Measurements from ENCODE around the gene KCNH1. TPM values are rescaled to one million over a fixed set of nuclear protein-coding genes. Genes with fewer than 3 reads are reported as not detected.
"Not testable (repeated sequence)": the region's sequence is repeated elsewhere in the genome, so short reads cannot be mapped to it uniquely, and the experiment has no call there.

KCNH1 gene
- total RNA-seq, 2 donors from 2014 or later, result 0.21 TPM; not detected in 1

DNA sequence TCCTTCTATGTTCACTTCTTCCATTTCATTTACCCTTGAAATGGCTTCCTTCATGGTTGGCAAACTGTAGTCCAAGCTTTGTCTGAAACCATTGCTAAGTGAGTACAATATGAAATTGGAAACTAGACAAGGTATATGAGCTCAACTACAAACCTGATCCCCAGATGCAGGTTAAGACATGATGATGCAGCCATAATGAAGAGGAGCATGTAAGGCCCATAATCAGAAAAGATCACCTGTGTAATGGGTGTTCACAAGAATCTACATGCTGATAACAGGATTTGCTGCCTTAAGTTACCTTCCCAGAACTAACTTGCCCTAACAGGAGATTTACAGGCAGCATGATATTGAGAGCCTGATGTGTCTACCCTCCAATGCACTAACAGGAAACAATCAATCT is 153.9 kb downstream of the KCNH1 start:
- no peak for ATAC-seq (ENCODE audit: insufficient number of reproducible peaks, low FRiP score, low read depth)
- no peaks in the 10 kb centered on the region for H3K36me3 ChIP-seq
- TF ChIP-seq, protein P1, sequence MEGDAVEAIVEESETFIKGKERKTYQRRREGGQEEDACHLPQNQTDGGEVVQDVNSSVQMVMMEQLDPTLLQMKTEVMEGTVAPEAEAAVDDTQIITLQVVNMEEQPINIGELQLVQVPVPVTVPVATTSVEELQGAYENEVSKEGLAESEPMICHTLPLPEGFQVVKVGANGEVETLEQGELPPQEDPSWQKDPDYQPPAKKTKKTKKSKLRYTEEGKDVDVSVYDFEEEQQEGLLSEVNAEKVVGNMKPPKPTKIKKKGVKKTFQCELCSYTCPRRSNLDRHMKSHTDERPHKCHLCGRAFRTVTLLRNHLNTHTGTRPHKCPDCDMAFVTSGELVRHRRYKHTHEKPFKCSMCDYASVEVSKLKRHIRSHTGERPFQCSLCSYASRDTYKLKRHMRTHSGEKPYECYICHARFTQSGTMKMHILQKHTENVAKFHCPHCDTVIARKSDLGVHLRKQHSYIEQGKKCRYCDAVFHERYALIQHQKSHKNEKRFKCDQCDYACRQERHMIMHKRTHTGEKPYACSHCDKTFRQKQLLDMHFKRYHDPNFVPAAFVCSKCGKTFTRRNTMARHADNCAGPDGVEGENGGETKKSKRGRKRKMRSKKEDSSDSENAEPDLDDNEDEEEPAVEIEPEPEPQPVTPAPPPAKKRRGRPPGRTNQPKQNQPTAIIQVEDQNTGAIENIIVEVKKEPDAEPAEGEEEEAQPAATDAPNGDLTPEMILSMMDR (IDR thresholded peaks at IDR 0.05), result no peak
- no peaks in the 10 kb centered on the region for H3K4me1 ChIP-seq (ENCODE audit: control insufficient read depth in 1 of 2, low read depth in 2 of 2)
- H3K9me3 ChIP-seq, result no peaks in the 10 kb centered on the region
- H3K27me3 ChIP-seq (replicated peaks; ENCODE audit: insufficient read depth), result no peaks in the 10 kb centered on the region
- no peak for DNase-seq (ENCODE audit: low spot score)
- no peak overlapping the region for H3K4me3 ChIP-seq
- H3K27ac ChIP-seq, result no peak overlapping the region

DNA sequence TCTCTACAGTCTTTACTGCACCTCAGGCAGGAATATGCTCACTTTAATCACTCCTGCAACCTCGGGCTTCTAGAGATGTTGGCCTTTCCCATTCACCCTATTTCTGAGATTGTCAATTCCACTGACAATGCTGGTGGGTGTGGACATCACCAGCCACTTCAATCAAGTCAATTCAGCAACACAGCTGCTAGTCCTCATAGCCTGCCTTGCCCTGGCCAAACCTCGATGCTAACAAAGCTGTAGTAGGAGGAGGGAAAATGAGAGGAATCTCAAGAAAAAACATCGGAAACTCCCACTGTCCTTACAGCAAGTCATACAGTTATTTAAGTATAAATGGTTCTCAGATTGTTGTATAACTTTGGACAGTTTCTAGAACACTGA is 155.0 kb downstream of the KCNH1 start:
- no peak overlapping the region for H3K27ac ChIP-seq
- no peaks in the 10 kb centered on the region for H3K4me1 ChIP-seq (ENCODE audit: control insufficient read depth in 1 of 2, low read depth in 2 of 2)
- no peak for ATAC-seq (ENCODE audit: insufficient number of reproducible peaks, low FRiP score, low read depth)
- H3K27me3 ChIP-seq (replicated peaks; ENCODE audit: insufficient read depth), result no peaks in the 10 kb centered on the region
- no peaks in the 10 kb centered on the region for H3K36me3 ChIP-seq
- TF ChIP-seq, protein P1 (IDR thresholded peaks at IDR 0.05), result no peak
- no peak overlapping the region for H3K4me3 ChIP-seq
- H3K9me3 ChIP-seq, result no peaks in the 10 kb centered on the region
- no peak for DNase-seq (ENCODE audit: low spot score)

DNA sequence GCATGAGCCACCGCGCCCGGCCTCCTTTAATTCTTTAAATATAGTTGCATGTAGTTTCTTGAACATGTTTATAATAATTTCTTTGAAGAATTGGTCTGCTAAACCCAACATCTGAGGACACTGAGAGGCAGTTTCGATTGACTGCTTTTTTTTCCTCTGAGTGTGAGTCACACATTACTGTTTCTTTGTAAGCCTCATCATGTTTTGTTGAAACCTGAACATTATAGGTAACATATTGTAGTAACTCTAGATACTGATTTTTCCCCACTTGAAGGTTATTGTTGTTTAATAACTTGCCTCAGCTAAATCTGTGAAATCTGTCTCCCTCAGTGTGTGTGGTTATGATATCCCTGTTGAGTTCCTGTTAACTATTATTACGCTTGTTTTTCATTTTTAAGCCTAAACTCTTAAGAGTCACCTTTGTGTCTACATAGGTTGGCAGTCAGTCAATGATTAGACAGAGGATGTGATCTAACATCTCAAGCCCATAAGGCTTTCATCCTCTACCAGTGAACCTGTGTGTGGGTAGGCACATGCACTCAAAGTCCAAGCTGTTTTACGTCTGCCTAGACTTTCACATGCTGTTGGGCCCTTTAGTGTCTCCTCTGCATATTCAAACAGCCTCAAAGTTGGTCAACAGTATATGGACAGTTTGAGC is 155.5 kb downstream of the KCNH1 start:
- no peak overlapping the region for H3K4me3 ChIP-seq
- DNase-seq (ENCODE audit: low spot score), result no peak
- H3K27ac ChIP-seq, result no peak overlapping the region
- H3K27me3 ChIP-seq (replicated peaks; ENCODE audit: insufficient read depth), result no peaks in the 10 kb centered on the region
- no peaks in the 10 kb centered on the region for H3K36me3 ChIP-seq
- no peaks in the 10 kb centered on the region for H3K9me3 ChIP-seq
- no peak for ATAC-seq (ENCODE audit: insufficient number of reproducible peaks, low FRiP score, low read depth)
- TF ChIP-seq, protein P1 (IDR thresholded peaks at IDR 0.05), result no peak
- no peaks in the 10 kb centered on the region for H3K4me1 ChIP-seq (ENCODE audit: control insufficient read depth in 1 of 2, low read depth in 2 of 2)

DNA sequence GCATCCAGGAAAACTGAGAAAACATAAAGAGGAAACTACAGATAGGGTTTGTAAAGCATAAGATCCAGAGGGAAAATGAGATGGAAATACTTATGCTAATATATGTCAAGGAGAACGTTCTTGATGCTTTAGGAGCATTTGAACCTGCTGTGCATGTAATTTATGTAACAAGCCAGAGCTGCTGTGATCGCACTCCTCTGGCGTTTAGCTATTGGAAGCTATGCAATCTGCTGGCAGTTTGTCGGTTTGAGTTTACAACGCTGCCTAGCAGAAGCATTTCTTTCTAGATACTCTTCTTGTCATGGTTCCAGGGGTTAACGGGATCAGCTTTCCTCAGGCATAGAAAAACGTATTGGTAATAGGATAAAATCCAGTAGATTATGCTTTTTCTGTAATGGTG is 182.7 kb downstream of the KCNH1 start:
- Histone ChIP-seq H3K27ac (no peak overlapping the region), H3K27me3 (replicated peaks; ENCODE audit: insufficient read depth) (no peaks in the 10 kb centered on the region), H3K4me3 (no peak overlapping the region), H3K9me3 (no peaks in the 10 kb centered on the region), H3K36me3 (no peaks in the 10 kb centered on the region), H3K4me1 (ENCODE audit: control insufficient read depth in 1 of 2, low read depth in 2 of 2) (no peaks in the 10 kb centered on the region)
- ATAC-seq (ENCODE audit: insufficient number of reproducible peaks, low FRiP score, low read depth), result no peak
- DNase-seq (ENCODE audit: low spot score), result no peak
- TF ChIP-seq, protein P1 (IDR thresholded peaks at IDR 0.05), result no peak

DNA sequence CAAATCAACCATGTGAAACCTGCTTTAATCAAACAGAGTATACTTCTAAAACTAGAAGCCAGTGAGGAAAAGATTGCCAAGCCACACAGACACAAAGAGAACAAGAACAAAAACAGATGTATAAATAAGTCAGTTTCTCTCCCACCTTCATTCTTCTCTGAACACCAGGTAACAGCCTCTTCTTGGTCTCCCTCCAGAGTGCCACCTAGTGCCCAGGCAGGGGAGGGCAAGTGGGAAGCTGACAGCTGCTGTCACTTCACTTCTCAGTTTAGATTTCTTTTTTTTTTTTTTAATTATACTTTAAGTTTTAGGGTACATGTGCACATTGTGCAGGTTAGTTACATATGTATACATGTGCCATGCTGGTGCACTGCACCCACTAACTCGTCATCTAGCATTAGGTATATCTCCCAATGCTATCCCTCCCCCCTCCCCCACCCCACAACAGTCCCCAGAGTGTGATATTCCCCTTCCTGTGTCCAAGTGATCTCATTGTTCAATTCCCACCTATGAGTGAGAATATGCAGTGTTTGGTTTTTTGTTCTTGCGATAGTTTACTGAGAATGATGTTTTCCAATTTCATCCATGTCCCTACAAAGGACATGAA is 183.9 kb downstream of the KCNH1 start:
- not testable (repeated sequence) for H3K36me3 ChIP-seq; H3K4me3 ChIP-seq; H3K27ac ChIP-seq; DNase-seq (ENCODE audit: low spot score); H3K4me1 ChIP-seq (ENCODE audit: control insufficient read depth in 1 of 2, low read depth in 2 of 2); H3K27me3 ChIP-seq (replicated peaks; ENCODE audit: insufficient read depth); ATAC-seq (ENCODE audit: insufficient number of reproducible peaks, low FRiP score, low read depth); H3K9me3 ChIP-seq

DNA sequence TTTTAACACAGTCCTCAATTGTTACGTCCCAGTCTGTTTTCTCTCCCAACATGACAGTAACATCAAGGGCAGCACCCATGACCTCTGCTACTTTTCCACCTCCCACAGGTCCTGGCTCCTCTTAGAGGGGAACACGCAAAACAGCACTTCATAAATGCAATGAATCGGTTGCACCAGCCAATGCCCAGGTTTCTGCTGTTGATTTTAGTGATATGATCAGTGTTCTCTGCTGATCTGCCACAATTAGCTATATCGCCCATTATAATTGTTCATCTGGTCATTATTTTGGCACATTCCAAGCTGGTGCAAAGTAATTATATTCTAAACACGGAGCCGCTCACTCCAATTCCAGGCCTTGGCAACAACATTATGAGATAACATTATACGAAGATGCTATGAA is 184.5 kb downstream of the KCNH1 start:
- DNase-seq (ENCODE audit: low spot score) (no peak), ATAC-seq (ENCODE audit: insufficient number of reproducible peaks, low FRiP score, low read depth) (no peak)
- H3K9me3 ChIP-seq, result no peaks in the 10 kb centered on the region
- no peak overlapping the region for H3K27ac ChIP-seq
- H3K36me3 ChIP-seq, result no peaks in the 10 kb centered on the region
- H3K27me3 ChIP-seq (replicated peaks; ENCODE audit: insufficient read depth), result no peaks in the 10 kb centered on the region
- TF ChIP-seq, protein P1 (IDR thresholded peaks at IDR 0.05), result no peak
- H3K4me3 ChIP-seq, result no peak overlapping the region
- H3K4me1 ChIP-seq (ENCODE audit: control insufficient read depth in 1 of 2, low read depth in 2 of 2), result no peaks in the 10 kb centered on the region

All from thoracic aorta (tissue), 2 donors.